K562 (cell line): ENCODE measurements around the gene ALKBH3. TPM values are rescaled to one million over a fixed set of nuclear protein-coding genes. Genes with fewer than 3 reads are reported as not detected.

ENCODE experiments used
- CREM ChIP-seq: IDR thresholded peaks from 2 replicates; pipeline ENCODE4 v1.6.1; 2014; ENCODE audit warnings: antibody characterized with exemption, low read depth
- GTF2E2 ChIP-seq: fragments of 200-800 bp; sonication (Bioruptor generic); IDR thresholded peaks from 2 replicates; pipeline ENCODE4 v1.6.1; 2016; ENCODE audit warnings: missing genetic modification characterization, missing compliant biosample characterization
- HDAC6 ChIP-seq: IDR thresholded peaks from 2 replicates; pipeline ENCODE4 v1.6.1; 2012; ENCODE audit warnings: low read depth, mild to moderate bottlenecking, control low read depth, inconsistent platforms, low read length, moderate library complexity
- HMGXB4 ChIP-seq: sonication (generic); formaldehyde crosslinking; IDR thresholded peaks from 2 replicates; pipeline ENCODE4 v1.8.1; 2023; ENCODE audit warnings: mild to moderate bottlenecking, missing genetic modification reagents
- LARP7 ChIP-seq: fragments of 450-650 bp; IDR thresholded peaks from 2 replicates; pipeline ENCODE4 v1.6.1; 2016
- LCOR ChIP-seq: sonication (generic); formaldehyde crosslinking; IDR thresholded peaks from 2 replicates; pipeline ENCODE4 v1.8.0; 2022; ENCODE audit warnings: mild to moderate bottlenecking, missing genetic modification reagents
- MBD2 ChIP-seq: sonication (generic); IDR thresholded peaks from 2 replicates; pipeline ENCODE4 v1.6.1; 2016; ENCODE audit warnings: low read depth, borderline replicate concordance
- RBFOX2 ChIP-seq: fragments of 200-400 bp; formaldehyde crosslinking; IDR thresholded peaks from 2 replicates; pipeline ENCODE4 v1.6.1; 2017; ENCODE audit warnings: low read depth, mild to moderate bottlenecking, low read length, moderate library complexity
- STAG1 ChIP-seq: sonication (generic); formaldehyde crosslinking; IDR thresholded peaks from 2 replicates; pipeline ENCODE4 v1.5.0; 2020; ENCODE audit warnings: missing genetic modification reagents, borderline replicate concordance
- ZNF589 ChIP-seq: fragments of 200-800 bp; sonication (Bioruptor generic); IDR thresholded peaks from 2 replicates; pipeline ENCODE4 v1.6.1; 2016; ENCODE audit warnings: low read depth, missing genetic modification characterization, missing compliant biosample characterization
- ZNF764 ChIP-seq: fragments of 250-450 bp; sonication (Bioruptor Pico); IDR thresholded peaks from 2 replicates; pipeline ENCODE4 v1.4.0; 2020; ENCODE audit warnings: low read depth, mild to moderate bottlenecking, moderate library complexity
- ZNF79 ChIP-seq: fragments of 250-450 bp; sonication (Bioruptor Pico); IDR thresholded peaks from 2 replicates; pipeline ENCODE4 v1.4.0; 2020; ENCODE audit warnings: low read depth, mild to moderate bottlenecking, moderate library complexity
- polyA plus RNA-seq, 8 experiments: library from polyadenylated mRNA; depleted of rRNA in 4 of 8; stranded (reverse) in 5 of 8; unstranded in 3 of 8; fragments of >200 nt; fragmentation: Nextera tagmentation in 2 of 8; fragmentation: Illumina TruSeq in 1 of 8; extraction: Ambion mirVana in 2 of 8; extraction: Trizol in 1 of 8; gene quantifications; 2 replicates each; pipeline versions ENCODE4 v1.2.1 to v1.2.3, GENCODE V29; 2011 to 2014; ENCODE audit warnings: inconsistent platforms in 1 of 8, missing spikeins in 1 of 8
- total RNA-seq, 7 experiments: library from RNA; depleted of rRNA in 6 of 7; stranded (reverse); fragments of >200 nt in 6 of 7; fragmentation: Illumina TruSeq in 2 of 7; extraction: Trizol in 2 of 7; gene quantifications; 2 replicates each; pipeline versions ENCODE4 v1.2.1 to v1.2.3, GENCODE V29; 2011 to 2021; ENCODE audit warnings: low replicate concordance in 1 of 7
- TF ChIP-seq, protein P1 (sequence below): fragments of 250-450 bp; sonication (Bioruptor Pico); IDR thresholded peaks from 2 replicates; pipeline ENCODE4 v1.8.0; 2021; ENCODE audit warnings: moderate library complexity, mild to moderate bottlenecking, inconsistent platforms
- TF ChIP-seq, protein P2 (sequence below), 2 experiments: fragments of 450-650 bp in 1 of 2; sonication (generic) in 1 of 2; formaldehyde crosslinking in 1 of 2; IDR thresholded peaks; 2 replicates each; pipeline versions ENCODE4 v1.7.1 to v1.9.0; 2016 to 2022; ENCODE audit warnings: inconsistent platforms in 1 of 2, mild to moderate bottlenecking in 1 of 2, missing genetic modification reagents in 1 of 2

ALKBH3 gene
- total and polyA plus RNA-seq, 9 of the 15 experiments (the other 6 are each of a cell fraction or from before 2014, with no cell fraction given) = 16.0 to 49.9 (median 36.5) TPM

- TF ChIP-seq, protein P1, sequence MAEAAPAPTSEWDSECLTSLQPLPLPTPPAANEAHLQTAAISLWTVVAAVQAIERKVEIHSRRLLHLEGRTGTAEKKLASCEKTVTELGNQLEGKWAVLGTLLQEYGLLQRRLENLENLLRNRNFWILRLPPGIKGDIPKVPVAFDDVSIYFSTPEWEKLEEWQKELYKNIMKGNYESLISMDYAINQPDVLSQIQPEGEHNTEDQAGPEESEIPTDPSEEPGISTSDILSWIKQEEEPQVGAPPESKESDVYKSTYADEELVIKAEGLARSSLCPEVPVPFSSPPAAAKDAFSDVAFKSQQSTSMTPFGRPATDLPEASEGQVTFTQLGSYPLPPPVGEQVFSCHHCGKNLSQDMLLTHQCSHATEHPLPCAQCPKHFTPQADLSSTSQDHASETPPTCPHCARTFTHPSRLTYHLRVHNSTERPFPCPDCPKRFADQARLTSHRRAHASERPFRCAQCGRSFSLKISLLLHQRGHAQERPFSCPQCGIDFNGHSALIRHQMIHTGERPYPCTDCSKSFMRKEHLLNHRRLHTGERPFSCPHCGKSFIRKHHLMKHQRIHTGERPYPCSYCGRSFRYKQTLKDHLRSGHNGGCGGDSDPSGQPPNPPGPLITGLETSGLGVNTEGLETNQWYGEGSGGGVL = no peak
- TF ChIP-seq HDAC6 (no peak), MBD2 (no peak), ZNF764 (CRISPR knock-in tag) (no peak), GTF2E2 (tag) (no peak), LARP7 (no peak), STAG1 (CRISPR knock-in tag) (no peak), ZNF589 (CRISPR knock-in tag) (no peak), RBFOX2 (0 out of 2 replicates have a peak, but pooled peaks have one; percentile 25), ZNF79 (CRISPR knock-in tag) (no peak), LCOR (no peak), HMGXB4 (CRISPR knock-in tag) (no peak), CREM (peak; percentile 47; the same call in 1 of the 2 replicates)
- TF ChIP-seq, protein P2, sequence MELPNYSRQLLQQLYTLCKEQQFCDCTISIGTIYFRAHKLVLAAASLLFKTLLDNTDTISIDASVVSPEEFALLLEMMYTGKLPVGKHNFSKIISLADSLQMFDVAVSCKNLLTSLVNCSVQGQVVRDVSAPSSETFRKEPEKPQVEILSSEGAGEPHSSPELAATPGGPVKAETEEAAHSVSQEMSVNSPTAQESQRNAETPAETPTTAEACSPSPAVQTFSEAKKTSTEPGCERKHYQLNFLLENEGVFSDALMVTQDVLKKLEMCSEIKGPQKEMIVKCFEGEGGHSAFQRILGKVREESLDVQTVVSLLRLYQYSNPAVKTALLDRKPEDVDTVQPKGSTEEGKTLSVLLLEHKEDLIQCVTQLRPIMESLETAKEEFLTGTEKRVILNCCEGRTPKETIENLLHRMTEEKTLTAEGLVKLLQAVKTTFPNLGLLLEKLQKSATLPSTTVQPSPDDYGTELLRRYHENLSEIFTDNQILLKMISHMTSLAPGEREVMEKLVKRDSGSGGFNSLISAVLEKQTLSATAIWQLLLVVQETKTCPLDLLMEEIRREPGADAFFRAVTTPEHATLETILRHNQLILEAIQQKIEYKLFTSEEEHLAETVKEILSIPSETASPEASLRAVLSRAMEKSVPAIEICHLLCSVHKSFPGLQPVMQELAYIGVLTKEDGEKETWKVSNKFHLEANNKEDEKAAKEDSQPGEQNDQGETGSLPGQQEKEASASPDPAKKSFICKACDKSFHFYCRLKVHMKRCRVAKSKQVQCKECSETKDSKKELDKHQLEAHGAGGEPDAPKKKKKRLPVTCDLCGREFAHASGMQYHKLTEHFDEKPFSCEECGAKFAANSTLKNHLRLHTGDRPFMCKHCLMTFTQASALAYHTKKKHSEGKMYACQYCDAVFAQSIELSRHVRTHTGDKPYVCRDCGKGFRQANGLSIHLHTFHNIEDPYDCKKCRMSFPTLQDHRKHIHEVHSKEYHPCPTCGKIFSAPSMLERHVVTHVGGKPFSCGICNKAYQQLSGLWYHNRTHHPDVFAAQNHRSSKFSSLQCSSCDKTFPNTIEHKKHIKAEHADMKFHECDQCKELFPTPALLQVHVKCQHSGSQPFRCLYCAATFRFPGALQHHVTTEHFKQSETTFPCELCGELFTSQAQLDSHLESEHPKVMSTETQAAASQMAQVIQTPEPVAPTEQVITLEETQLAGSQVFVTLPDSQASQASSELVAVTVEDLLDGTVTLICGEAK (IDR thresholded peaks at IDR 0.05) = no peak
- TF ChIP-seq, protein P2 (CRISPR knock-in tag; IDR thresholded peaks at IDR 0.05) = no peak
Observed at GRCh38 chr11:43947003-43947500, 66.4 kb downstream of the ALKBH3 start (continued).
